ENCODE results near the gene NT5C3B.

Gene NT5C3B

DNA sequence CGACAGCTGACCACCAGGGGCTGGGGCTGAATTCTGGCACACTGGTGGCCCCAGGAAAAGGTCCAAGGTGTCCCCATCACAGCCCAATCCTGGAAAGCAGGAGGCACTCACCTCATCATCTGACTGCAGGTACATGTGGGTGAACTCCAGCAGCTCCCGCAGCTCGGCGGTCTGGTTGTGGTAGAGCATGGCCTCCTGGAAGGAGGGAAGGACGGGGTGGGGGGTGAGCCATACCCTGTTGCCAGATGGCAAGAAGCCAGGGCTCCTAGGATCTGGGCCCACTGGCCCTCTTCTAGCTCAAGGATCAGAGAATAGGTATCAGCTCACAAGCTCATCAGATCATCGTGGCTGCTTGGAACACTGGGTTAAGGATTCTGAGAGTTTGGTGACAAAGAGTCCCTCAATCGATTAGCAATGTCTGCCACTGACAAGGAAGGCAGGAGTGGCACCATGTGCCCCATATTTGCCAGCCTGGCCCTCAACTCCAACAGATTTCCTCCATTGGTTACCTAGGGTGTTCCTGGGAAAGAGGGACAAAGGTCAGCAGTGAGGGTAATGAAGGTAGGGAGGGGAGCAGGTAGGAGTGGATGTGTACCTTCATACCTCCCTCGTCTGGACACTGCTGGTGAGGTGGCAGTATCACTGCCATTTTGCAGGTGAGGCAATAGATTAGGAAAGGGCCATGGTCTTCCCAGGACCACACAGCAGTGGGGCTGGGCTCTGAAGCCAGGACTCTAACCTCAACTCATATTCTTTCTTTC lies 29.2 kb downstream of the NT5C3B start:
- DNase-seq, result no peak

DNA sequence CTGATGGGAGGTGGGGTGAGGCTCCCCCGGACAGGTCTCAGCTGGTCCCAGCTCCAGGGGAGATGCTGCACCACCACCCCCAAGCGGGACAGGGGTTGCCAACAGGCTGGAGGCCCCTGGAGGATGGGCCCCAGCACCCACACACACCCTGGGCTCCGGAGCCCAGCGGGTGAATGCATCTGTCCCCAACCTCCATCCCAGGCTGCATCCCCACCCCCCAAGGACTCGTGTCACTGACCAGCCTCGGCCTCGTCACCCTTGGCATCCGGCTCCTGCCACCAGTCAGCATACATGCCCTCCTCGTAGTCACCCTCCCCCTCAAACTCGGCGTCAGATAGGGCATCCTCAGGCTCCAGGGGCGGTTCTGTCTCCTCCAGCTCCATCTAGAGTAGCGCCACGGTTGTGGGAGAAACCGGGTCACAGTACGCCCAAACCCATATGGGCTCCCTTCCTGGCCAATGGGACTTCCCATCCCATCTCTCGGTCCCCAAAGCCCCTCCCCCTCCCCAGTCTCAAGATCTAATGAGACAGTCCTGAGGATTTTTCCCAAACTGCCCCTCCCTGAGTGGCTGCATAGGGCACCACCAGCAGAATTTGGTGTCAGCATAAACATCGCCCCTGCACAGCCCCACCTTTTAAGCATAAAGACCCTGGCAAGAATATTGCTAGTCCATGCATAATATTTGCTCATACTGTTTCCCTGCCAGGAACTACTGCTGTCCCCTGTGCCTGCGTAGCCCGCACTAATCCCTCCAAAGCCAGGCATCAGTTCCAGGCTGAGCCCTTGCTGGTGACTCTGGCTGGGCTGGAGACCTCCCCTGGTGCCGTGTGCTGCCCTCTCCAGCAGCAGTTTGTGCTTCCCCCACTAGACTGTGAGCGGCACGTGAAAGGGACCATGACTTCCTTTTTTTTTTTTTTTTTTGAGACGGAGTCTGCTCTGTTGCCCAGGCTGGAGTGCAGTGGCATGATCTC lies 32.7 kb downstream of the NT5C3B start:
- DNase-seq, result no peak

DNA sequence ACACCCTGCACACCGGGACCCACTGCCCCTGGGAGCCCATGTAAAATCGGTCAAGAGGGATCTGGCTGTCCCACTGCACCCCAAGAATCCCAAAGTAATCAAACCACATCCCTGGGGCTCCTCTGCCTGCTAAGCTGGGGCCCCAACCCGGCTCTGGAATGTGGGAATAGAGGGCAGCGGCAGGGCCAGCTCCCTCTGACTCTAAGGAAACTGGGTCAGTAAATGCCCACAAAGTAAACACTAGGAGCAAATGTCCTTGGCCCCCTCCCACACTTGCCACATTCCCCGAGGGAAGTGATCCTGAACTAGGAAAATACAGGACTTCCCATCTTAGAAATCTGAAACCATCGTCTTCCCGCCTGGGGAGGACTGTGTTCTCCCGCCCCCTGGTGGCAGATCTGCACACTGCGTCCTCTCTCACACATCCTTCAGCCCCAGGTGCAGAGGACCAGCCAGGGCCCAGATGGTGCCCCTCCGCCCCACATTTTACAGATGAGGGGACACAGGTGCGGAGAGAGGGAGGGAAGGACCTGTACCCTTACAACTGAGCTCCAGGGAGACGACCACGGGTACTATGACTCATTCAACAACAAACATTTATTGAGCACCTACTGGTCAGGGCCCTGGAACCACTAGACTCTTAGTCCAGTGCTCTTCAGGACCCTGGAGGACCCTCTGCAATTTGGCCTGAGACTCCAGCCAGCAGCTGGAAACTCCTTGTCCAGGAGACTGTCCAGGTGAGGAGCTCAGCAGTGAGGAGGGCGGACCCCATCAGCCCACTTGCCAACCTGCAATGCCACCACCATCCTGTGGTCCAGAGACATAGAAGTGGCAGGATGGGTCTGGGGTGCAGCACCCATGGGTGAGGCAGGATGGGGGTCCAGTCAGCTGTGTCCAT lies 34.4 kb downstream of the NT5C3B start:
- peak; percentile 58 for DNase-seq

- peak; percentile 23 for DNase-seq
These were observed 35.2 kb downstream of the NT5C3B start for GRCh38 chr17:41800601-41801373.

DNA sequence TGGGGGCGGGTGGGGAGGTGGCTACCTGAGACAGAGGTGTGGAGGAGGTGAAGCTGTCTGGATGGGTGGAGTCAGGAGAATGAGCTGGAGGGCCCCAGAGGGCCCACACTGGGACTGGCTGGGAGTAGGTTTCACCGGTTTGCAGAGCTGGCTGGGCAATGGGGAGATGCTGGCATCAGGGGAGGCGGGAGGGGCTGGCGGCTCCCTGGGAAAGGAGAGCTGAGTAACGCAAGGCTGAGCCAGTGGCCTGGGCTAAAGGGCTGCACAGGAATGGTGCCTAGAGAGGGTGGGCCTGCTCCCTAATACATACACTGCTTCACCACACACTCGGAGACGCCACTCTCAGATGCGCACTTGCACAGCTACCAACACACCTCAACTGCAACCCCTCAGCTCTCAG lies 36.7 kb downstream of the NT5C3B start:
- DNase-seq, result no peak

DNA sequence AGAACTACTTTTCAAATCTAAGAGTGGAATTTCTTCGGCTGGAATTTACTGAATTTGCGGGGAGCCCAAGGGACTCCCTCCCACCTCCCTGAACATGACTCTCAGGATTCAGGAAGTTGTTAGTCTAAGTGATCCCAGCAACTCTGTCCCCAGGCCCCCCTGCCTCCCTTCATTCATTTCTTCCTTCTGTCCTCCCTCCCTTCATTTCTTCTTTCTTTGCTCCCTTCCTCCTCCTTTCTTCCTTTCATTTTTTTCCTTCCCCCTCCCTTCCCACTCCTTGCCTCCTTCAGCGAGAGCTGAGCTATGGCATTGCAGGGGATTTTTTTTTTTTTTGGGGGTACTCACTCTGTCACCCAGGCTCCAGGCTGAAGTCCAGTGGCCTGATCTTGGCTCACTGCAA lies 38.7 kb downstream of the NT5C3B start:
- no peak for DNase-seq

DNA sequence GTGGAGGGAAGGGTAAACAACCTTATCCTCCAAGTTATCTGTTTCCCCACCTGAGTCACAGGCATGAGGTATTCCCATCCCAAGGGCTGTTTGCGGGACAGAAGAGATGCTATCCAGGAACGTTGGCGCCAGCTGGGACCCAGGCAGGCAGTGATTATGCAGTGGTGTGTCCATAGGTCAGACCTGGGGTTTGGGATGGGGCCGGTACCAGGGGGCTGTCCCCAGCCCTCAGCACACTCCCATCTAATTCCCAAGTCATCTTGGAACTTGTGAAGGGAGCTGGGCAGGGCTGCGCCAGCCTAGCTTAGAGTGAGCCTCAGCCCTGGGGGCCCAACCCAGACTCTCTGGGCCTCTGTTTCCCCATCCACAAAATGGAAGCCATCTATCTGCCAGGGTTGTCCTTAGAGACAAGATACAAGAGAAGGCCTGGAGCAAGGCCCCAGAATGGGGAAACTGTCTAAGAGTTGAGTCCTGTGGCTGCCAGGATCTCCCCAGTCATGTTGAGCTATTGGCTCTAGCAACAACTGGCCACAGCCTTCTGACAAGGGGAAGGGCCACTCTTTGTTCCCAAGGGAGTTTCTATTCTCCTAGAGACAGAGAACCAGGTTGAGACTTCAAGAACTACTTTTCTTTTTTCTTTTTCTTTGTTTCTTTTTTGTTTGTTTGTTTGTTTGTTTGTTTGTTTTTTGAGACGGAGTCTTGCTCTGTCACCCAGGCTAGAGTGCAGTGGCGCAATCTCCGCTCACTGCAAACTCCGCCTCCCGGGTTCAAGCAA lies 39.7 kb downstream of the NT5C3B start:
- DNase-seq, result no peak

- no peak for DNase-seq
These were observed 41.5 kb downstream of the NT5C3B start for GRCh38 chr17:41794540-41794975.

GRCh38 chr17:41793784-41794539 lies 42.1 kb downstream of the NT5C3B start:
- no peak for DNase-seq

DNA sequence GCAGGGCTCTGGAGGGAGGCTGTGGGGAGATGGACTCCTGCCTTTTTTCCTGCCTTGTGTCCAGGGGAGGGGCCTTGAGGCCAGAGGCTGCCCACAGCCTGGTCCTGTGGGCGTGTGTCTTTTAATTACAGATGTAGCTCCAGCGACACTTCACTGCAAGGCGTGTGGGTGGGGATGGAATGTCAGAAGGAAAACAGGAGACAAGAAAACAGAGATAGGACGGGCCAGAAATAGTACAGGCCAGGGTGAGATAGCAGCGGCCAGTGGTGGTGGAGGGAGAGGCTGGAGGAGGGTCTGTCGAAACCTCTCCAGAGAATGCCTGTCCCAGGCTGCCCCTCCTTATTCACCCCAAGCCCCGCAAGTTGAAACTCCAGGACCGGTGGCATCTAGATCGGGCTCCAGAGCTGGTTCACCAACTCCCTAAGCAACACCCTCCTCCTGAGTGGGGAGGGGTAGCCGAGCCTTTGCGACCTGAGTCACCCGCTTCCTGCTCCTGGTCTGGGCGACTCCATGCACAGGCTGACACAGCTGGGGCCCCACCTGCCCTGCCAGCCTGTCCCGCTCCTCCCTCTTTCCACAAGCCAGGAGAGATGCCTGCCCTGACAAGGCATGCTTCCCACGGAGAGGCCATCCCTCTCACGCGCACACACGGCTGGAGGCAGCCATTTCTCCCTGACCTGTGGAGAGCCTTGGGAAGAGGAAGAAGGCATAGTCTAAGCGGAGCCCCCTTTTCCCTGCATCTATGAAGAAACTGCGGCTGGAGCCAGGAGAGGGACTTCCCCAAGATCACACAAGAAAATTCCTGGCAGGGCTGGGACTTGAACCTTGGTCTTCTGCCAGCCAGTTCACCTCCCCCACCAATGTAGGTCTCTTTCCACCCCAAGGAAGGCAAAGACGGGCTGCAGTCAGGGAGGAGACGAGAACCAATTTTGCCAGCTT lies 42.9 kb downstream of the NT5C3B start:
- DNase-seq, result no peak

- no peak for DNase-seq
These were observed 49.0 kb downstream of the NT5C3B start for GRCh38 chr17:41787021-41787418.

- peak; percentile 97 for DNase-seq
These were observed 49.6 kb downstream of the NT5C3B start, which contains the start of gene JUP for GRCh38 chr17:41786227-41787020. Gene JUP (minus strand): TSS chr17:41786711. CDS start chr17:41771854, 14,857 bp downstream.

DNA sequence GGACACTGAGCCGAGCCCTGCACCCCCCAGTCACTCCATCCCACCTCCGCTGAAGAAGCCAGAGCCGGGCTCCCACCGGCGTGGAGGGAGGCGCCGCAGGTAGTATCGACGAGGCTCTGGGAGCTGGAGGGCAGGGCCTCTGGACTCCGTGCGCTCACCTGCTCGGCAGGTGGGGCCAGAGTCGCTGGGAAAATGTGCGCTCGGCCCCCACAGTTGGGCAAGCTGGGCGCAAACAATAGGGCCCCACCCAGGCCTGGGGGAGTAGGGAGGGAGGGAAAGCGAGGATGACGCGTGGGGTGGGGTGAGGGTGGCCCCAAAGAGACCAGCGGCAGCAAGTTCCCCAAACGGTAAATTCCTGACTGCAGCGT lies 50.2 kb downstream of the NT5C3B start:
- peak; percentile 24 for DNase-seq

GRCh38 chr17:41785091-41785858 lies 50.8 kb downstream of the NT5C3B start:
- DNase-seq, result peak; percentile 62

GRCh38 chr17:41784207-41784744 lies 51.8 kb downstream of the NT5C3B start:
- no peak for DNase-seq

GRCh38 chr17:41782142-41782541 lies 53.9 kb downstream of the NT5C3B start:
- no peak for DNase-seq
